SU-DHL-6 (cell line): ENCODE data around the gene ZFHX3.

Experiments used
- EZH2phosphoT487 ChIP-seq: fragments of 200-600 bp; sonication (generic), shearing (Covaris generic); conservative IDR thresholded peaks from 2 replicates; pipeline ENCODE4 v1.6.1; 2018; ENCODE audit warnings: mild to moderate bottlenecking, antibody characterized with exemption, low read length, moderate library complexity, mixed read lengths
- TF ChIP-seq, protein P1 (sequence below): fragments of 200-600 bp; sonication (generic); IDR thresholded peaks from one replicate; pipeline ENCODE4 v1.5.1; 2017; ENCODE audit warnings: antibody characterized with exemption, mild to moderate bottlenecking, low read length, moderate library complexity; ENCODE audit not compliant: insufficient read depth, poor library complexity, severe bottlenecking

DNA sequence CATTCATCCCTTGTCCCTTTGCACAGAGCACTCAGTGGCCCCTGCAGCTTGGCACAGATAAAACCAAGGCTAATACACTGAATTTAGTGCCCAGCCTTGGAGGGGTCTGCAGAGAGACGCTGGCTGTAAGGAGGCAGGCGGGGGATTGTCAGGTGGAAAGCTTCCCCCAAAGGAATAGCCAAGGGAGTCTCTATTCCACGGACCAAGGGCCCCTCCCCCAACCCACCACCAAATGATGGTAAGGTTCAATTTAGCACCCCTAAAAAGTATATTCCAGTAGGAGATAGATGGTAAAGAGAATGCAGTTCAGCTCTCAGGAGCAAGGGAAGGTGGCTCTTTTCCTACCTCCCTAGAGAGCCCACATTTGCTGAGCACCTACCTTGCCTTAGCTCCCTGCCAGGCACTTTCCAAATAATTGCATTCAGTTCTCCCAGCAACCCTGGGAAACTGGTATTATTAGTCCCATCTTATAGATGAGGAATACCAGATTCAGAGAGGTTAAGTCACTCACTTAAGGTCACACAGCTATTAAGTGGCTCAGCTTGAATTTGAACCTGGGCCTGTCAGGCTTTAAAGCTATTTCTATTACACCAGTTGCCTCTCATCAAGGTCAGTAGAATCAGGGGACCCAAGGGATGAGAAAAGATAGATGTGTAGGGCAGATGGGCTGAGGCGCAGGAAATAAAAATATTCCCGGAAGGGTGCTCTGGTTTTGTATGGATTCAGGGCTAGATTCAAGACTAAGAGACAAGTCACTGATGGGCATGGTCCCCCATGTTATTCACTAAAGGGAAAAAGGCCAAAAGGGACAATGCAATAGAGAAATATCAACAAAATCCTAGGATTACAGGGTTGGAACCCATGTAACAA lies 20.0 kb upstream of the ZFHX3 start:
- TF ChIP-seq, protein P1, sequence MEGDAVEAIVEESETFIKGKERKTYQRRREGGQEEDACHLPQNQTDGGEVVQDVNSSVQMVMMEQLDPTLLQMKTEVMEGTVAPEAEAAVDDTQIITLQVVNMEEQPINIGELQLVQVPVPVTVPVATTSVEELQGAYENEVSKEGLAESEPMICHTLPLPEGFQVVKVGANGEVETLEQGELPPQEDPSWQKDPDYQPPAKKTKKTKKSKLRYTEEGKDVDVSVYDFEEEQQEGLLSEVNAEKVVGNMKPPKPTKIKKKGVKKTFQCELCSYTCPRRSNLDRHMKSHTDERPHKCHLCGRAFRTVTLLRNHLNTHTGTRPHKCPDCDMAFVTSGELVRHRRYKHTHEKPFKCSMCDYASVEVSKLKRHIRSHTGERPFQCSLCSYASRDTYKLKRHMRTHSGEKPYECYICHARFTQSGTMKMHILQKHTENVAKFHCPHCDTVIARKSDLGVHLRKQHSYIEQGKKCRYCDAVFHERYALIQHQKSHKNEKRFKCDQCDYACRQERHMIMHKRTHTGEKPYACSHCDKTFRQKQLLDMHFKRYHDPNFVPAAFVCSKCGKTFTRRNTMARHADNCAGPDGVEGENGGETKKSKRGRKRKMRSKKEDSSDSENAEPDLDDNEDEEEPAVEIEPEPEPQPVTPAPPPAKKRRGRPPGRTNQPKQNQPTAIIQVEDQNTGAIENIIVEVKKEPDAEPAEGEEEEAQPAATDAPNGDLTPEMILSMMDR: no peak
- no peak for TF ChIP-seq EZH2phosphoT487
